HG03571 (cell line): ENCODE results near the gene NPHP4.

Experiments used
- ATAC-seq: cut with Tn5 transposase; IDR thresholded peaks from one replicate; pipeline ENCODE4 v1.9.1; 2021; ENCODE audit not compliant: unreplicated experiment

NPHP4 gene

GRCh38 chr1:5818755-5819154 lies 173.5 kb downstream of the NPHP4 start:
- ATAC-seq, result no peak

DNA sequence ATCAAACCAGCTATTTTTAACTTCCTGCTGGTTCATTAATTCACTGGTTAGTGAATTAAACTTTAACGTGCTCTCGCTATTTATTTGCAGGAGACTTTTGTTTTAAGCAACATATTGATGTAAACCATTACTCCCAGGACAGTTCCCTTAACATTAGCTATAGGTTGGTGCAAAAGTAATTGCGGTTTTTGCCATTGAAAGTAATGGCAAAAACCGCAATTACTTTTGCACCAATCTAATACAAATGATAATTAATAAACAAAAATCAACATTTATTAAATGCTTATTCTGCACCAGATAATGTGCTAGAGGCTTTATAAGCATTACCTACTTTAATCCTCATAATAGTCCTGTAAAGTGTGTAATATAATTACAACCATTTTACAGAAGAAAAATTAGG lies 176.5 kb downstream of the NPHP4 start:
- no peak for ATAC-seq

DNA sequence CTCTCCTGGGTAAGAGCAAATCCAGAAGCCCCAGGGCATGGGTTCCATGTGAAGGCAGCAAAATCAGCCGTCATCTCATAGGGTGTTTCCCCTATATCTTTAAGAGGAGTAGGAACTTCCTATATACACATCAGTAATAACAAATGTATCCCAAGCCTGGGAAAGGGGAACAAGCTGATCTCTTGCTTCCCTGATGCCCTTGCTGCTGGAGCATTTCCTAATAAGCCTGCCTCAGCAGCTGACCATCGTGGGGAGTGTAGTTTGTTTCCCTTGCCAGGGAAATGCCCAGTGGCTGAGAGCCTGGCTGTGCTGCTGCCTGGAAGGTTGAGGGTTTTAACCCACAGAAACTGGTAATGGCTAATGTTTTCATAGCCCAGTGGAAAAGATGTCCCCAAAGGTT lies 177.0 kb downstream of the NPHP4 start:
- no peak for ATAC-seq

DNA sequence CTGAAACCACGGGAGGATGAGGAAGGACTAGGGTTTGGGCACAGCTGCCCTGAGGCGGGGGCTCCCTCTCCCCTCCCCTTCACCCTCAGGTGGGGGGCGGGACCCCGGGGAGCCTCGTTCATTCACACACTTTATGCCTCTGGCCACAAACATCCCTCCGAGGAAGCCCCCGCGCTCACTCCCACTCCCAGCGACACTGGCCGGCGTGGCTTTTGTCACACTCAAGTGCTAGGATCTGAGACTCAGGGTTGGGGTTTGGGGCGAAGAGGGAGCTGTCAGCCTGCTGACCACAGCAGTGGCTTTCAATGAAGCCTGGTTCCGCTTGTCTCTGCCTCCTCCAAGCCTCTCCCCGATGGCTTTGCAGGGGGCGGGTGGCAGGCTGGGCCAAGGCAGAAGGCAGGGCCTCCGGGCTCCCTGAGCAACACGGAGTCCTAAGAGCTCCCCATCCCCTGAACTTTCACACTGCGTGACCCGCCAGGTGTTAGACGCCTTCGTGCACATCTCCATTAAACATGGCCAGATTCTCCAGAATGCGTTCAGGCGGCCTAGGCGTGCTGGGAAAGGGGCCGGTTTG lies 178.1 kb downstream of the NPHP4 start:
- no peak for ATAC-seq

- no peak for ATAC-seq
Measured at GRCh38 chr1:5813480-5813879, 178.7 kb downstream of the NPHP4 start.
